HUES48 (cell line): ENCODE measurements around the gene CALU.

Source experiments
- H3K27ac ChIP-seq: one replicate; pipeline ENCODE4 v1.7.0; 2013; ENCODE audit warnings: low read depth, low read length, inconsistent platforms
- H3K27me3 ChIP-seq: 2 replicates; pipeline ENCODE4 v1.6.1; 2013; ENCODE audit warnings: mild to moderate bottlenecking, low read length; ENCODE audit not compliant: control insufficient read depth, insufficient read depth
- H3K36me3 ChIP-seq: 2 replicates; pipeline ENCODE4 v1.6.1; 2013; ENCODE audit warnings: low read length; ENCODE audit not compliant: control insufficient read depth, insufficient read depth
- H3K4me1 ChIP-seq: 2 replicates; pipeline ENCODE4 v1.6.1; 2013; ENCODE audit warnings: mild to moderate bottlenecking, low read length; ENCODE audit not compliant: control insufficient read depth, insufficient read depth
- H3K4me3 ChIP-seq: 2 replicates; pipeline ENCODE4 v1.5.1; 2013; ENCODE audit warnings: mild to moderate bottlenecking, low read depth, low read length
- H3K9ac ChIP-seq: 2 replicates; pipeline ENCODE4 v1.6.1; 2013; ENCODE audit warnings: mild to moderate bottlenecking, low read depth, low read length, moderate library complexity
- H3K9me3 ChIP-seq: 2 replicates; pipeline ENCODE4 v1.6.1; 2013; ENCODE audit warnings: low read length; ENCODE audit not compliant: control insufficient read depth, insufficient read depth

Gene CALU

DNA sequence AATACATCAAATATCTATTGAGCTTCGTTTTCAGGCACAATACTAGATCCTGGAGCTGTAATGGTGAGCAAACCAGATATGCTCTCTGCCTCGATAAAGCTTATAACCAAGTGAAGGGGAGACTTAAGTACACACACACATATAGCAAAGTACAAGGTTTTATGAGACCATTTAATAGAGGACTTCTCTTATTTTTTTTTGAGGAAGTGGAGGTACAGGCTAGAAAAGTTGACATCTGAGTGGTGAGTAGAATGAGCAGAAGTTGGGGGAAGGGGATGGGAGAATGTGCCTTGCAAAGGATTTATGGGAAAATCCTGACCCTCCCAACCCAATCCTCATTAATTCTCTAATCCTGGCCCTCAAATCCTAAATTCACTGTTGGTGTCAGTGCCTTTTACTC is 60.3 kb downstream of the CALU start:
- Histone ChIP-seq H3K27me3 (no peaks in the 10 kb centered on the region), H3K4me3 (no peak overlapping the region), H3K27ac (no peak overlapping the region), H3K36me3 (peaks cover 59% of the 10 kb centered on the region), H3K9ac (no peak overlapping the region), H3K4me1 (no peaks in the 10 kb centered on the region), H3K9me3 (no peaks in the 10 kb centered on the region)

GRCh38 chr7:128800567-128800966 is 61.4 kb downstream of the CALU start:
- Histone ChIP-seq H3K27me3 (no peaks in the 10 kb centered on the region), H3K9ac (no peak overlapping the region), H3K4me1 (no peaks in the 10 kb centered on the region), H3K9me3 (no peaks in the 10 kb centered on the region), H3K27ac (no peak overlapping the region), H3K4me3 (no peak overlapping the region), H3K36me3 (peaks cover 59% of the 10 kb centered on the region)

GRCh38 chr7:128801003-128801402 is 61.8 kb downstream of the CALU start:
- H3K4me3 ChIP-seq, result no peak overlapping the region
- H3K27ac ChIP-seq, result no peak overlapping the region
- H3K4me1 ChIP-seq, result no peaks in the 10 kb centered on the region
- H3K36me3 ChIP-seq, result peaks cover 61% of the 10 kb centered on the region
- no peaks in the 10 kb centered on the region for H3K9me3 ChIP-seq
- H3K9ac ChIP-seq, result no peak overlapping the region
- H3K27me3 ChIP-seq, result no peaks in the 10 kb centered on the region

DNA sequence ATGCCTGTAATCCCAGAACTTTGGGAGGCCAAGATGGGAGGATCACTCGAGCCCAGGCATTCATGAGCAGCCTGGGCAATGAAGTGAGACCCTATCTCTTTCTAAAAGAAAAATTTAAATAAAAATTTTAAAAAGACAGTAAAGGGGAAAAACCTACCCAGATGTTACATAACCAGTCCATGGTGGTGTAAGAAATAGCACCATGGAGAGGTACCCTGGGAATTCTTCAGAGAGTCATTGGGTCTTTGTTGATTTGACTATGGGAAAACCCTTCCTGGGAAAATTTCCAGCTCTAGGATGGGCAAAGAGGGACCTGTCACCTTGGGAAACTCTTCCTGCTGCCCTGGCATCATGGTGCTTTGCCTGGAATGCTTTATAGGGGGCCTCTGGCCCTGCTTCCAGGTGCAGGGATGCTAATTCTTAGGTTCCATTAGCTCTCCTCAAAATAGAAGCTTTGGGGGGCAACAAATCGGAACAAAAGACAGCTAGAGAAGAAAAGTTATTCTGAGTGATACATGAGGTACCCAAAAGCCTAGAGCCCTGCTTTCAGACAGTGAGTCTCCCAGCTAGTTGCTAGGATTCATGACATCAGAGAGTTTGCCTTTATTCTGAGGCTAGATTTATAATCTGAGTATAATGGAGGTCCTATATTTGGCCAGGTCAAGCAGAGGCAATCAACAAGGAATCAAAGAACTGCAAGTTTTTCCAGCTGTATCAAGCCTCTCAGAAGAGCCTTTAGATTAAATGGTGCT is 62.7 kb downstream of the CALU start:
- Histone ChIP-seq H3K4me3 (no peak overlapping the region), H3K4me1 (no peaks in the 10 kb centered on the region), H3K9ac (no peak overlapping the region), H3K36me3 (peaks cover 65% of the 10 kb centered on the region), H3K9me3 (no peaks in the 10 kb centered on the region), H3K27me3 (no peaks in the 10 kb centered on the region), H3K27ac (no peak overlapping the region)

DNA sequence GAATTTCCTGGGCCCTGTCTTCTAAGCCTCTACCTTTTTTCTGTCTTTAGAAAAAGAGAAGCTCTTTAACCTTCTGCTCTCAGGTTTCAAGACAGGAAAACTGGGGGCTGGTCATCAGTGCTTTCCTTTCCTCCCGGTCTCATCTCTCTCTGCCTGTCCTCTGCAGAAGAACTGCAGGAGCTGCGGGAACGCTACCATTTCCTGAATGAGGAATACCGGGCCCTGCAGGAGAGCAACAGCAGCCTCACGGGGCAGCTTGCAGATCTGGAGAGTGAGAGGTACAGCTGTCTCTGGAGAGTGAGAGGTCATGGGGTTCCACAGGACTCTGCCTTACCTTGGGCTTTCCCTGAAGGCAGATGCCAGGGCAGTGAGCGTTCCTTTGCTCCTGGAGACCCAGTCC is 65.3 kb downstream of the CALU start:
- peak overlapping the region; percentile 42 for H3K27ac ChIP-seq
- no peaks in the 10 kb centered on the region for H3K4me1 ChIP-seq
- H3K36me3 ChIP-seq, result peaks cover 74% of the 10 kb centered on the region
- H3K9me3 ChIP-seq, result no peaks in the 10 kb centered on the region
- H3K9ac ChIP-seq, result no peak overlapping the region
- no peak overlapping the region for H3K4me3 ChIP-seq
- H3K27me3 ChIP-seq, result no peaks in the 10 kb centered on the region

- peaks cover 78% of the 10 kb centered on the region for H3K36me3 ChIP-seq
- H3K4me1 ChIP-seq, result no peaks in the 10 kb centered on the region
Observed at GRCh38 chr7:128805225-128805624, 66.1 kb downstream of the CALU start.

GRCh38 chr7:128807191-128807590 is 68.0 kb downstream of the CALU start:
- Histone ChIP-seq H3K9me3 (no peaks in the 10 kb centered on the region), H3K27me3 (no peaks in the 10 kb centered on the region), H3K27ac (no peak overlapping the region), H3K36me3 (peaks cover 72% of the 10 kb centered on the region), H3K4me3 (no peak overlapping the region), H3K4me1 (0 out of 2 replicates have a peak, but pooled peaks cover under 1% of the 10 kb centered on the region), H3K9ac (no peak overlapping the region)

More at GRCh38 chr7:128805225-128805624, 66.1 kb downstream of the CALU start:
- Histone ChIP-seq H3K4me3 (no peak overlapping the region), H3K27me3 (no peaks in the 10 kb centered on the region), H3K27ac (no peak overlapping the region), H3K9me3 (no peaks in the 10 kb centered on the region), H3K9ac (no peak overlapping the region)

DNA sequence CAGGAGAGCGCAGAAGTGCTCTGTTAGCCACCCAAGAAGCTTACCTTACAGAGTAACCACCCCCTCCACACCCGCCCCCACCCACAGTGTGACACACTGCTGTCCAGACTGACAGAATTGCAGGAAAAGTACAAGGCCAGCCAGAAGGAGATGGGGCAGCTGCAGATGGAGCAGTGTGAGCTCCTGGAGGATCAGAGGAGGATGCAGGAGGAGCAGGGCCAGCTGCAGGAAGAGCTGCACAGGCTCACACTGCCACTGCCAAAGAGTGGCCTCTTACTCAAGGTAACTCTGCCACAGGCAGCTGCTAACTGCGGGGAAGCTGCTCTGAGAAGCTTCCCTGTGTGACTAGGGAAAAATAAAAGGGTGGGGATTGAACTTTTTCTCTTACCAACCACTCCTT is 70.2 kb downstream of the CALU start:
- Histone ChIP-seq H3K27ac (no peak overlapping the region), H3K4me1 (peaks cover 8% of the 10 kb centered on the region; the same call in 1 of the 2 replicates), H3K36me3 (peaks cover 56% of the 10 kb centered on the region), H3K9ac (no peak overlapping the region), H3K4me3 (no peak overlapping the region), H3K27me3 (no peaks in the 10 kb centered on the region), H3K9me3 (no peaks in the 10 kb centered on the region)

- Histone ChIP-seq H3K4me1 (peaks cover 8% of the 10 kb centered on the region; the same call in 1 of the 2 replicates), H3K4me3 (no peak overlapping the region), H3K9ac (no peak overlapping the region), H3K27me3 (no peaks in the 10 kb centered on the region), H3K27ac (no peak overlapping the region), H3K36me3 (peaks cover 45% of the 10 kb centered on the region), H3K9me3 (no peaks in the 10 kb centered on the region)
Observed at GRCh38 chr7:128810473-128810872, 71.3 kb downstream of the CALU start.

DNA sequence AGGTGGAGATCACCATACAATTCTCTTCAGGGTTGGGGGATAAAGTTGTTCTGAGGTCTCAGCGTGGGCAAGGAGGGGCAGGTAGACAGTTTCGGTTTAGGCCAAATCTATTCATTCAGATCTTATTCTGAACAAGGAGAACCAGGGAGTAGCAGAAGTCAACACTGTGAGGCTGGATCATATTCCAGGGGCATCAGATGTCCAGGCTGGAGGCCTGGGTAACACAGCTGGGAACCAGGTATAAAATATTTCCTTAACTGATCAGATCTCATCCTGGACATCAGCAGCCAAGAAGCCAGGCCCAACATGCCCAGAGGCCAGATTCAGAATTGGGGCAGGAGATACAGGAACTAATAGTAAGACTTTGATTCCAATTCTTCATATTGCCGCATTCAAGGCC is 71.8 kb downstream of the CALU start:
- Histone ChIP-seq H3K27ac (no peak overlapping the region), H3K4me1 (peaks cover 8% of the 10 kb centered on the region; the same call in 1 of the 2 replicates), H3K9me3 (no peaks in the 10 kb centered on the region), H3K9ac (no peak overlapping the region), H3K36me3 (peaks cover 40% of the 10 kb centered on the region), H3K4me3 (no peak overlapping the region), H3K27me3 (no peaks in the 10 kb centered on the region)

DNA sequence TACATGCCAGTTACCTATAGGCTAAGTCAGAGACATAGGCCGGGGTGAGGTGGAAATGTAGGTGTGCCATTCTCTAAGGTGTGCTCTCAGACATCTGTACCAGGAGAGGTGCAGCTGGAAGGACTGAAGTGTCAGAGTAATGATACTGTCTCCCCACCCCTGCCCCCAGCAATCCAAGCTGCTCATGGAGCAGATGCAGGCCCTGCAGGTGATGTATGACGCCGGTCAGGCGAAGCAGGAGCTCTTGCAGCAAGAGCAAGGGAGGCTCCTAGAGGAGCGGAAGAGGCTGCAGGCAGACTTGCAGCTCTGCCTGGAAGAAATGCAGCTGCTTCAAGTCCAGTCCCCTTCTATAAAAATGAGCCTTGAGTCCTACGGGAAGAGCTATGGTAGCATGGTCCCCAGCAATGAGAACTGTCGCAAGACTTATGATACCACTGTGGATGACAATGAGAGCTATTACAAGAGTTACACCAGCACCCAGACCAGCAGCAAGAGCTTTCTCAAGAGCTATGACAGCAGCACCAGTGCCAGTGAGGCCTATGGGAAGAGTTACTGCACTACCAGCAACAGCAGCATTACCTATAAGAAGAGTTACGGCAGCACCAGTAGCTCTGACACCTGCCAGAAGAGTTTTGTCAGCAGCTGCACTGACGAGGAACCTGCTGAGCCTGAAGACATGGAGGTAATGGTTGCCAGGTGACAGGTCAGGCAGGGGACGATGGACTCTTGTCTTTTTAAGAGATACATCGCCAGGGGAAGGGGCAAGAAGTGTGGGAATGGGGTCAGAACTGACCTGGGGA is 72.7 kb downstream of the CALU start:
- H3K36me3 ChIP-seq, result peaks cover 32% of the 10 kb centered on the region
- H3K9me3 ChIP-seq, result no peaks in the 10 kb centered on the region
- no peaks in the 10 kb centered on the region for H3K27me3 ChIP-seq
- H3K27ac ChIP-seq, result no peak overlapping the region
- H3K4me3 ChIP-seq, result no peak overlapping the region
- no peak overlapping the region for H3K9ac ChIP-seq
- H3K4me1 ChIP-seq, result peaks cover 8% of the 10 kb centered on the region; the same call in 1 of the 2 replicates
